Pancreas (tissue), 10 donors: ENCODE data around the gene FOXF1. TPM values are rescaled to one million over a fixed set of nuclear protein-coding genes. Genes with fewer than 3 reads are reported as not detected.

ENCODE experiments used
- ATAC-seq, 4 donors: fragments of 200-7000 bp; cut with Tn5 transposase; one replicate each; pipeline versions ENCODE4 v1.8.0 to v1.9.1; 2020; ENCODE audit warnings: mild to moderate bottlenecking in 4 of 4, moderate library complexity in 4 of 4
- DNase-seq, 6 donors: peaks; one replicate each; pipeline ENCODE4 v3.0.0-alpha.2; 2020
- FAIRE-seq: peaks from 2 replicates; lab custom pipeline; 2012; peaks lifted over from hg19 to GRCh38; lab: Jason Lieb, UNC
- H3K27ac ChIP-seq, 4 donors: fragments of 200-600 bp; sonication (generic); 1 replicate in 3 of 4; 2 replicates in 1 of 4; pipeline versions ENCODE4 v1.5.0 to v1.8.0; 2020
- H3K27me3 ChIP-seq, 4 donors: fragments of 200-600 bp; one replicate each; pipeline ENCODE4 v1.8.0; 2021
- H3K36me3 ChIP-seq, 3 donors: fragments of 200-600 bp; sonication (generic) in 1 of 3; one replicate each; pipeline versions ENCODE4 v1.5.0 to v1.8.0; 2020 to 2021
- H3K4me1 ChIP-seq, 3 donors: fragments of 200-600 bp; one replicate each; pipeline ENCODE4 v1.8.0; 2021
- H3K4me3 ChIP-seq, 4 donors: fragments of 200-600 bp; sonication (generic) in 2 of 4; one replicate each; pipeline versions ENCODE4 v1.5.0 to v1.8.0; 2020 to 2021
- H3K9me3 ChIP-seq, 4 donors: fragments of 200-600 bp; one replicate each; pipeline ENCODE4 v1.8.0; 2021
- CTCF ChIP-seq, 4 donors: fragments of 200-600 bp; sonication (generic) in 3 of 4; IDR thresholded peaks; one replicate each; pipeline versions ENCODE4 v1.5.0 to v1.8.0; 2021; ENCODE audit warnings: antibody characterized with exemption in 4 of 4
- WGBS, 2 donors: extraction: QIAGEN DNeasy Blood & Tissue Kit; methylation state at CpG; one replicate each; pipeline ENCODE4 v1.1.7; 2013; 5-methylcytosine and 5-hydroxymethylcytosine counted together
- intact Hi-C, 3 donors: fragments of 100-400 bp; cut with DNase I; formaldehyde crosslinking; loops; one replicate each; pipeline versions ENCODE4 v1.11.1 to v1.14.2; 2022
- polyA plus RNA-seq, 2 donors: library from polyadenylated mRNA; stranded (reverse); fragments of 200-250 nt; gene quantifications; one replicate each; pipeline ENCODE4 v1.2.3, GENCODE V29; 2013
- total RNA-seq, 6 donors: library from RNA; stranded (reverse); fragmentation: NEBNext Ultra II Directional in 4 of 6; extraction: Animal tissue kit (Norgen Biotek cat#: 25700) in 4 of 6; gene quantifications; one replicate each; pipeline versions ENCODE4 v1.2.1 to v1.2.4, GENCODE V29; 2021 to 2023
- donor health status: healthy with polysubstance abuse.
- donor health status: DM: no; HTN: no; CAD: no; lungs with moderate emphysema.
- donor health status: DM: no; HTN: no; CAD: no.
- donor health status: control.
- donor health status: control.
- donor health status: Bipolar disorder and iron deficiency.
- donor health status: DM: yes; HTN: yes; CAD: no.
- donor health status: DM: no; HTN: no; CAD: no.
- donor health status: DM: no; HTN: no; CAD: no.
- donor health status: DM: yes; HTN: yes; CAD: no.

The FOXF1 gene
- total RNA-seq (under 1 TPM; 0.16 to 0.78 (median 0.42) TPM), polyA plus RNA-seq (1 to 10 TPM in 1 of 2 donors, under 1 TPM in 1; 0.61 to 1.2 TPM)

GRCh38 chr16:86510465-86511261, at the start of gene FOXF1:
Gene FOXF1, plus strand, starts transcription at chr16:86510527. Its CDS starts 43 bp downstream, at chr16:86510570.
- no peak for TF ChIP-seq CTCF (IDR thresholded peaks at IDR 0.05)
- WGBS, 2 donors = 2 to 3% methylated on average over 66 to 87 of the region's 89 CpGs
- intact Hi-C loops = loop anchor here in 1 of 3 donors (10.0 kb wide), 1 partner anchor 446 kb away; no protein-coding TSS in a partner anchor
- peaks cover 0 to 58% (median 9%) of the 10 kb centered on the region in 4 donors for H3K27me3 ChIP-seq
- FAIRE-seq (no peak), ATAC-seq (peak in 1 of 4 donors; percentile 29), DNase-seq (peak in 2 of 6 donors; percentile 59 to 70)
- H3K4me1 ChIP-seq = peaks cover 0 to 6% (median 3%) of the 10 kb centered on the region in 3 donors
- no peaks in the 10 kb centered on the region for H3K36me3 ChIP-seq
- no peaks in the 10 kb centered on the region for H3K9me3 ChIP-seq
- peak within 1 kb of the TSS; percentile 10 to 55 (median 38) for H3K4me3 ChIP-seq
- H3K27ac ChIP-seq = peak within 1 kb of the TSS in 3 of 4 donors; percentile 24 to 52 (median 39)

- H3K4me3 ChIP-seq = no peak overlapping the region
- no peak overlapping the region for H3K27ac ChIP-seq
- H3K9me3 ChIP-seq = no peaks in the 10 kb centered on the region
- no peaks in the 10 kb centered on the region for H3K4me1 ChIP-seq
- ATAC-seq (no peak), FAIRE-seq (no peak), DNase-seq (no peak)
- no peaks in the 10 kb centered on the region for H3K36me3 ChIP-seq
- no peak for TF ChIP-seq CTCF (IDR thresholded peaks at IDR 0.05)
- intact Hi-C loops = loop anchor here in 1 of 3 donors (10.0 kb wide), 1 partner anchor 64 kb away; no protein-coding TSS in a partner anchor
- no peaks in the 10 kb centered on the region for H3K27me3 ChIP-seq
These were observed 49.3 kb upstream of the FOXF1 start for GRCh38 chr16:86461037-86461436.

GRCh38 chr16:86462334-86463084, 47.8 kb upstream of the FOXF1 start:
- intact Hi-C loops = loop anchor here in 1 of 3 donors (10.0 kb wide), 1 partner anchor 62 kb away; no protein-coding TSS in a partner anchor
- FAIRE-seq (no peak), DNase-seq (no peak), ATAC-seq (no peak)
- Histone ChIP-seq H3K36me3 (no peaks in the 10 kb centered on the region), H3K27ac (no peak overlapping the region), H3K4me3 (no peak overlapping the region), H3K27me3 (no peaks in the 10 kb centered on the region), H3K4me1 (no peaks in the 10 kb centered on the region), H3K9me3 (no peaks in the 10 kb centered on the region)
- TF ChIP-seq CTCF (IDR thresholded peaks at IDR 0.05) = no peak
- 48 to 60% methylated on average over 17 of the region's 17 CpGs for WGBS, 2 donors

GRCh38 chr16:86464044-86464443, 46.3 kb upstream of the FOXF1 start:
- no peak for ATAC-seq
- 89 to 100% methylated on average over 2 of the region's 2 CpGs for WGBS, 2 donors
- Histone ChIP-seq H3K36me3 (no peaks in the 10 kb centered on the region), H3K4me3 (no peak overlapping the region), H3K27ac (no peak overlapping the region), H3K9me3 (no peaks in the 10 kb centered on the region), H3K27me3 (no peaks in the 10 kb centered on the region), H3K4me1 (no peaks in the 10 kb centered on the region)
- DNase-seq = no peak
- FAIRE-seq = no peak
- TF ChIP-seq CTCF (IDR thresholded peaks at IDR 0.05) = no peak
- intact Hi-C loops = loop anchor here in 1 of 3 donors (10.0 kb wide), 1 partner anchor 61 kb away; no protein-coding TSS in a partner anchor
